Upper lobe of right lung (tissue), 1 donor: ENCODE data around the gene CENPP. TPM values are rescaled to one million over a fixed set of nuclear protein-coding genes. Genes with fewer than 3 reads are reported as not detected.

Experiments used
- ATAC-seq: fragments of 200-7000 bp; cut with Tn5 transposase; one replicate; pipeline ENCODE4 v1.9.1; 2020; ENCODE audit warnings: mild to moderate bottlenecking, moderate library complexity
- DNase-seq: peaks from one replicate; pipeline ENCODE4 v3.0.0-alpha.2; 2020
- H3K27ac ChIP-seq: fragments of 200-600 bp; one replicate; pipeline ENCODE4 v1.8.0; 2022
- H3K27me3 ChIP-seq: fragments of 200-600 bp; one replicate; pipeline ENCODE4 v1.8.0; 2022; ENCODE audit warnings: mild to moderate bottlenecking
- H3K36me3 ChIP-seq: fragments of 200-600 bp; one replicate; pipeline ENCODE4 v1.8.0; 2022
- H3K4me1 ChIP-seq: fragments of 200-600 bp; one replicate; pipeline ENCODE4 v1.8.0; 2022
- H3K4me3 ChIP-seq: fragments of 200-600 bp; one replicate; pipeline ENCODE4 v1.8.0; 2022; ENCODE audit warnings: mild to moderate bottlenecking
- H3K9me3 ChIP-seq: fragments of 200-600 bp; one replicate; pipeline ENCODE4 v1.8.0; 2022
- CTCF ChIP-seq: fragments of 200-600 bp; IDR thresholded peaks from one replicate; pipeline ENCODE4 v1.8.0; 2022; ENCODE audit warnings: antibody characterized with exemption
- intact Hi-C: fragments of 100-400 bp; cut with DNase I; formaldehyde crosslinking; loops from one replicate; pipeline ENCODE4 v1.11.0; 2022
- total RNA-seq: library from RNA; stranded (reverse); fragmentation: NEBNext Ultra II Directional; extraction: Animal tissue kit (Norgen Biotek cat#: 25700); gene quantifications from one replicate; pipeline ENCODE4 v1.2.1, GENCODE V29; 2021
- donor health status: DM: no; HTN: yes; CAD: no; lungs with severe emphysema.

CENPP gene
- total RNA-seq, 1 donor from 2014 or later, result 4.0 TPM

GRCh38 chr9:92422611-92423338, 97.0 kb downstream of the CENPP start:
- intact Hi-C loops, result no loop called here
- H3K27me3 ChIP-seq, result no peaks in the 10 kb centered on the region
- peak overlapping the region; percentile 25 for H3K4me3 ChIP-seq
- peaks cover 4% of the 10 kb centered on the region for H3K4me1 ChIP-seq
- DNase-seq (no peak), ATAC-seq (no peak)
- H3K36me3 ChIP-seq, result no peaks in the 10 kb centered on the region
- no peak for TF ChIP-seq CTCF
- H3K27ac ChIP-seq, result no peak overlapping the region
- H3K9me3 ChIP-seq, result no peaks in the 10 kb centered on the region

- no peak for ATAC-seq
- Histone ChIP-seq H3K27ac (no peak overlapping the region), H3K4me3 (peak overlapping the region; percentile 25), H3K36me3 (no peaks in the 10 kb centered on the region), H3K27me3 (no peaks in the 10 kb centered on the region), H3K4me1 (peaks cover 4% of the 10 kb centered on the region), H3K9me3 (no peaks in the 10 kb centered on the region)
- intact Hi-C loops, result no loop called here
- no peak for TF ChIP-seq CTCF
- DNase-seq, result no peak
These were observed 97.9 kb downstream of the CENPP start for GRCh38 chr9:92423612-92424011.

DNA sequence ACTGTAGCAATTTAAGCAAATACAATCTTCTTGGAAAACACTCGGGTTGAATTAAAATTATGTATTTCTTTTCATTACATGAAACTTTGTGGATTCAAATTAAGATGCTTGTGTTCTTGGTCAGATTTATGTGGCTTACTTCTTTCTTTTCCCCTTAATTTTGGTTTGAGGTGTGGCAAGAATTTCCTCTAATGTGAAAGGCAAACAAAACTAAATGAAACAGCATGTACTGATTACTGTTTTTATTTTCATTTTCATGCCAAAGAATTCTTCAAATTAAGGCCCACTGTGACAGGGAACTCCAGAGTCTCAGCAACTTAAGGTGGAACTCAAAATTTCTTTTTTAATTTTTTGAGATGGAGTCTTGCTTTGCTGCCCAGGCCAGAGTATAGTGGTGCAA, 98.6 kb downstream of the CENPP start, which contains the start of gene OMD:
OMD (minus strand) TSS at position 132 of the 400 bp plus-strand sequence. CDS start 6,913 bp downstream, outside the sequence.
- H3K9me3 ChIP-seq, result no peaks in the 10 kb centered on the region
- H3K4me1 ChIP-seq, result peaks cover 4% of the 10 kb centered on the region
- intact Hi-C loops, result no loop called here
- no peak within 1 kb of the TSS for H3K27ac ChIP-seq
- H3K27me3 ChIP-seq, result no peaks in the 10 kb centered on the region
- H3K4me3 ChIP-seq, result peak within 1 kb of the TSS; percentile 25
- DNase-seq, result no peak
- H3K36me3 ChIP-seq, result no peaks in the 10 kb centered on the region
- no peak for ATAC-seq
- no peak for TF ChIP-seq CTCF

GRCh38 chr9:92425474-92425873, 99.7 kb downstream of the CENPP start:
- Histone ChIP-seq H3K27ac (no peak overlapping the region), H3K4me3 (no peak overlapping the region), H3K9me3 (no peaks in the 10 kb centered on the region), H3K36me3 (no peaks in the 10 kb centered on the region), H3K4me1 (peaks cover 4% of the 10 kb centered on the region), H3K27me3 (no peaks in the 10 kb centered on the region)
- no peak for TF ChIP-seq CTCF
- ATAC-seq (no peak), DNase-seq (no peak)
- intact Hi-C loops, result no loop called here

GRCh38 chr9:92426501-92427145, 100.9 kb downstream of the CENPP start:
- no peak for TF ChIP-seq CTCF
- Histone ChIP-seq H3K4me1 (peaks cover 4% of the 10 kb centered on the region), H3K9me3 (no peaks in the 10 kb centered on the region), H3K27me3 (no peaks in the 10 kb centered on the region), H3K36me3 (no peaks in the 10 kb centered on the region), H3K27ac (peak overlapping the region; percentile 14), H3K4me3 (no peak overlapping the region)
- no peak for DNase-seq
- intact Hi-C loops, result no loop called here
- ATAC-seq, result no peak
